Measurements from ENCODE around the gene LYPD5. TPM values are rescaled to one million over a fixed set of nuclear protein-coding genes. Genes with fewer than 3 reads are reported as not detected.

The LYPD5 gene
- total RNA-seq, 1 experiment from 2014 or later = 0.46 TPM

- no peak overlapping the region for H3K4me3 Mint-ChIP-seq
- H3K36me3 Mint-ChIP-seq = peaks cover 6% of the 10 kb centered on the region; the same call in 1 of the 2 replicates
- peaks cover 24% of the 10 kb centered on the region for H3K4me1 Mint-ChIP-seq
- TF ChIP-seq PREB (CRISPR knock-in tag; IDR thresholded peaks at IDR 0.05; ENCODE audit: borderline replicate concordance) (no peak), CREM (CRISPR knock-in tag; IDR thresholded peaks at IDR 0.05) (no peak), NFYB (CRISPR knock-in tag; conservative IDR thresholded peaks at IDR 0.05; ENCODE audit: low read depth) (no peak), MAX (CRISPR knock-in tag; IDR thresholded peaks at IDR 0.05) (no peak), ZNF317 (CRISPR knock-in tag; IDR thresholded peaks at IDR 0.05; ENCODE audit: borderline replicate concordance, low read depth) (no peak)
- TF ChIP-seq, protein P1, sequence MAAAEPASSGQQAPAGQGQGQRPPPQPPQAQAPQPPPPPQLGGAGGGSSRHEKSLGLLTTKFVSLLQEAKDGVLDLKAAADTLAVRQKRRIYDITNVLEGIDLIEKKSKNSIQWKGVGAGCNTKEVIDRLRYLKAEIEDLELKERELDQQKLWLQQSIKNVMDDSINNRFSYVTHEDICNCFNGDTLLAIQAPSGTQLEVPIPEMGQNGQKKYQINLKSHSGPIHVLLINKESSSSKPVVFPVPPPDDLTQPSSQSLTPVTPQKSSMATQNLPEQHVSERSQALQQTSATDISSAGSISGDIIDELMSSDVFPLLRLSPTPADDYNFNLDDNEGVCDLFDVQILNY (CRISPR knock-in tag; IDR thresholded peaks at IDR 0.05) = no peak
- POLR2A ChIA-PET = interaction anchor here (1.5 kb wide), 1 partner anchor 91 kb away, joined by 3 read pairs; no protein-coding TSS in a partner anchor
- CTCF ChIA-PET = interaction anchor here (1.0 to 1.9 kb wide), 11 partner anchors 9 to 91 kb away, joined by 3 to 16 read pairs (median 4); no protein-coding TSS in a partner anchor
- DNase-seq (ENCODE audit: low spot score) (no peak), ATAC-seq (no peak)
- no peaks in the 10 kb centered on the region for H3K9me3 Mint-ChIP-seq
- H3K27ac Mint-ChIP-seq = peak overlapping the region; percentile 92
- H3K27me3 Mint-ChIP-seq (ENCODE audit: low read depth) = no peaks in the 10 kb centered on the region; the same call in 1 of the 2 replicates
Measured at GRCh38 chr19:43759515-43759914, 42.7 kb downstream of the LYPD5 start.

DNA sequence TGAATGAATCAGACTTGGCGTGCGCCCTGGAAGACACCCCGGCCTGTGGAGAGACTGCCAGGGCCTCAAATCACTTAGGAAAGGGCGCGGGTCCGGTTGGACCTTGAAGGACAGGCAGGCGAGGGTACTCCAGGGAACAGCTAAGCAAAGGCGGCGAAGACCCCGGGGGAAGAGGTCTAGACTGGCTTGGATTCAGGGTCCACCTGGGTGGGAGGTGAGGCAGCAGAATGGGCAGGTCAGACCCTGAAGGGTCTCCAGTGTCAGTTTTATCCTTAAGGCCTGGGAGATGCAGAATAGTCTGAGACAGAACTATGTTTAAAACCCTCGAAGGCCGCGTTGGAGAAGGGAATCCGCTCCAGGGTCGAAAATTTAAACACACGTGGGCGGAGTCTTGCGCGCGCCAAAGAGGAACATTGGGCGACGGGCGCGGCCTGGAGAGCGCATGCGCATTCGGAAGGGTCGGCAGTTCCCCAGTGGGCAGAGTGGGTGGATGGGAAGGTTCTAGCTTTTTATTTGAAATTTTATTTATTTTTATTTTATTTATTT lies 46.9 kb downstream of the LYPD5 start:
- POLR2A ChIA-PET = interaction anchor here (0.7 to 2.9 kb wide), 5 partner anchors 10 to 25 kb away, joined by 3 to 12 read pairs (median 3); partner anchors contain the start of gene KCNN4
- DNase-seq (ENCODE audit: low spot score) (peak; percentile 62), ATAC-seq (peak; percentile 5)
- Mint-ChIP-seq H3K27ac (peak overlapping the region; percentile 99), H3K9me3 (no peaks in the 10 kb centered on the region), H3K27me3 (ENCODE audit: low read depth) (no peaks in the 10 kb centered on the region), H3K36me3 (peaks cover 15% of the 10 kb centered on the region), H3K4me3 (peak overlapping the region; percentile 96), H3K4me1 (peaks cover 31% of the 10 kb centered on the region)
- CTCF ChIA-PET = interaction anchor here (0.5 to 7.7 kb wide), 9 partner anchors 10 to 198 kb away, joined by 3 to 76 read pairs (median 5); no protein-coding TSS in a partner anchor
- TF ChIP-seq, protein P2, sequence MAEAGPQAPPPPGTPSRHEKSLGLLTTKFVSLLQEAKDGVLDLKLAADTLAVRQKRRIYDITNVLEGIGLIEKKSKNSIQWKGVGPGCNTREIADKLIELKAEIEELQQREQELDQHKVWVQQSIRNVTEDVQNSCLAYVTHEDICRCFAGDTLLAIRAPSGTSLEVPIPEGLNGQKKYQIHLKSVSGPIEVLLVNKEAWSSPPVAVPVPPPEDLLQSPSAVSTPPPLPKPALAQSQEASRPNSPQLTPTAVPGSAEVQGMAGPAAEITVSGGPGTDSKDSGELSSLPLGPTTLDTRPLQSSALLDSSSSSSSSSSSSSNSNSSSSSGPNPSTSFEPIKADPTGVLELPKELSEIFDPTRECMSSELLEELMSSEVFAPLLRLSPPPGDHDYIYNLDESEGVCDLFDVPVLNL (CRISPR knock-in tag; IDR thresholded peaks at IDR 0.05; ENCODE audit: borderline replicate concordance, low read depth) = 0 out of 2 replicates have a peak, but pooled peaks have one; percentile 17
- TF ChIP-seq TEAD1 (CRISPR knock-in tag; IDR thresholded peaks at IDR 0.05) = no peak
- no peak for TF ChIP-seq ZNF512 (CRISPR knock-in tag; IDR thresholded peaks at IDR 0.05; ENCODE audit: borderline replicate concordance)
- TF ChIP-seq, protein P3, sequence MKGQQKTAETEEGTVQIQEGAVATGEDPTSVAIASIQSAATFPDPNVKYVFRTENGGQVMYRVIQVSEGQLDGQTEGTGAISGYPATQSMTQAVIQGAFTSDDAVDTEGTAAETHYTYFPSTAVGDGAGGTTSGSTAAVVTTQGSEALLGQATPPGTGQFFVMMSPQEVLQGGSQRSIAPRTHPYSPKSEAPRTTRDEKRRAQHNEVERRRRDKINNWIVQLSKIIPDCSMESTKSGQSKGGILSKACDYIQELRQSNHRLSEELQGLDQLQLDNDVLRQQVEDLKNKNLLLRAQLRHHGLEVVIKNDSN (CRISPR knock-in tag; IDR thresholded peaks at IDR 0.05) = peak; percentile 54; the same call in 1 of the 2 replicates
- TF ChIP-seq ZBTB43 (CRISPR knock-in tag; IDR thresholded peaks at IDR 0.05) = no peak
- TF ChIP-seq NFYB (CRISPR knock-in tag; conservative IDR thresholded peaks at IDR 0.05; ENCODE audit: low read depth) = peak; percentile 36
- no peak for TF ChIP-seq ZNF232 (CRISPR knock-in tag; IDR thresholded peaks at IDR 0.05)
- TF ChIP-seq NFE2L1 (CRISPR knock-in tag; IDR thresholded peaks at IDR 0.05) = 0 out of 2 replicates have a peak, but pooled peaks have one; percentile 11
- peak; percentile 71 for TF ChIP-seq MAX (CRISPR knock-in tag; IDR thresholded peaks at IDR 0.05)
- peak; percentile 41; the same call in 1 of the 2 replicates for TF ChIP-seq ARID4B (CRISPR knock-in tag; IDR thresholded peaks at IDR 0.05; ENCODE audit: borderline replicate concordance)

Measured in WTC11 (cell line).